CD4-positive, alpha-beta T cell treated with Interleukin-17A for 1 hour (primary cell): ENCODE results near the gene GPHN.
A peak's percentile ranks its signal among the peaks of the same experiment; 100 is the strongest.
"Not testable (repeated sequence)": the region's sequence is repeated elsewhere in the genome, so short reads cannot be mapped to it uniquely, and the experiment has no call there.

Source experiments
- DNase-seq: peaks from one replicate; pipeline ENCODE4 v3.0.0-alpha.2; 2020

Gene GPHN

DNA sequence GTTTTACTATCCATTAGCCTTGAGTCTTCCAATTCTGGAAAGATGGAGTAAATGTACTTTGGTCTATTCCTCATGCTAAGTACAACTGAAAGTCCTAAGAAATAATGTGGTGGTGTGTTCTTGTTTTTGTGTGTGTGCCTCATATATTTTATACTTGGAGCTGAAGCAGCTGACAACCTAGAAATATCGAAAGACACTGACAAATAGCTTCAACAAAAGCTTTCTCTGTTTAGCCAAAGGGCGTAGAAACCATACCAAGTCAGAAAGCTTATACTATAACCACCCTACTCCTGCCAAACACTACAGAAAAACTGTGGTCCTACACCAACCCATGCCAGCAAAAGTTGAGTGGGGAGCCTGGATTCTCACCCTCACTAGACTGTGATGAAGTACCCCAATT, 188.4 kb downstream of the GPHN start:
- DNase-seq, result no peak

DNA sequence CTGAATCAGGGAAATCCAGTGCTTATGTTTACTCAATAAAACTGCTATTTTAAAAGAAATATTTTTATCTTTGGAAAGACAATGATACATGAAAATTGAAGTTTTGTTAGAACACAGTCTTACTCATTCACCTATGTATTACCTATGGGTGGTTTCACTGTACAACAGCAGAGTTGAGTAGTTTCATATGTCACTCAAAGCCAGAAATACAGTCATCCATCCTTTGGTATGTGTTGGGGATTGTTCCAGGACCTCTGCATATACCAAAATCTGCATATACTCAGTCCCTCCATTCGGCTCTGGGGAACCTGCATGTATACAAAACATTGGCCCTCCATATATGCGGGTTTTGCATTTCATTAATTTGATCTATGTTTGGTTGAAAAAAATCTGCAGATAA, 190.6 kb downstream of the GPHN start:
- DNase-seq, result no peak

DNA sequence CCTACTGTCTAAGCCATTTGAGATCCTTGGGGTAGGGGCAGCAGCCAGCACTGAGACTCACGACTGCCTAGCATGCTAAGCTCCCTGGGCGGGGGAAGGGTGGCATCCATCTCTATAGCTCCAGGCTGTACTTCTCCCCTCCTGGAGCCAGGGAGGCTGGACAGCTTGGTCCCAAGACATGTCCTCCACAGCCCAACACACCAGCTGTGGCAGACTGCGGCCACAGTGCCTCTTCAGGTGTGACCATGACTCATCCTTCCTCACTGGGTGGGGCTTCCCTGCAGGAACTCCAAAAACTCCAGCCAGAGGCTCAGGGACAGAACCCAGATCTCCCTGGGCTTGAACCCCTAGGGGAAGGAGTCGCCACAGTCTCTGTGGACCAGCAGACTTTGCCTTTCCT, 193.9 kb downstream of the GPHN start:
- DNase-seq, result no peak

DNA sequence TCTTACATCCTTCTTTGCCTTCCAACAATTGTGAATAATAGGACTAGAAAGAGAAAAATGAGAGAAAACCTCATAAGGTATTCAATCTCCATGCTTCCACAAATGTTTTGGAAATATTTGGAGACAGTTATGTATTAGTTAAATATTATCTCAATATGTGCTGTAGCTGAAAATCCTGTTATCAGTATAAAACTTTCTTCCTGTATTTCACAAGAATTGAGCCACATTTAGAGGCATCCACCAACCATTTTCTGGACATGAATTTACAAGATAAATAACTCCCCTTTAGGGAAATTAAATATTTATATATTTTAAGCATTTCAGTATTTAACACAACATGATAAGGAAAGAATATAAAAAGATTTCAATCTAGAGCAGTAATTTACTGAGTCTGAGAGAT, 200.3 kb downstream of the GPHN start:
- no peak for DNase-seq

DNA sequence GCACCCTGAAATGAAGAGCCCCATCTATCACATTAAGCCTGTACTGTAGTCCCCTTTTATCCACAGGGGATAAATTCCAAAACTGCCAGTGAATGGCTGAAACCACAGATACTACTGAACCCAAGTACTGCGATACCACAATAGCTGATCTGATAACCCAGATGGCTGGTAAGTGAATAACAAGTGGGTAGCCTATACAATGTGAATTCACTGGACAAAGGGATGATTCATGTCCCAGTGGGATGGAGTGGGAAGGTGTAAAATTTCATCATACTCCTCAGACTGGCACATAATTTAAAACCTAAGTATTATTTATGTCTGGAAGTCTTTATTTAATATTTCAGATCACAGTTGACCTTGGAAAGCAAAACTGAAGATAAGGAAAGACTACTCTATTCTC, 201.3 kb downstream of the GPHN start:
- no peak for DNase-seq

DNA sequence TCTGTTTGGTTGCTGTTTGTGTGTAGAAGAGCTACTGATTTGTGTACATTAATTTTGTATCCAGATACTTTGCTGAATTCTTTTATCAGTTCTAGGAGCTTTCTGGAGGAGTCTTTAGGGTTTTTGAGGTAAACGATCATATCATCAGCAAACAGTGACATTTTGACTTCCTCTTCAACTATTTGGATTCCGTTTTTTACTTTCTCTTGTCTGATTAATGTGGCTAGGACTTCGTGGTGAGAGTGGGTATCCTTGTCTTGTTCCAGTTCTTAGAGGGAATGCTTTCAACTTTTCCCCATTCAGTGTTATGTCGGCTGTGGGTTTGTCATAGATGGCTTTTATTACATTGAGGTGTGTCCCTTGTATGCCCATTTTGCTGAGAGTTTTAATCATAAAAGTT, 206.3 kb downstream of the GPHN start:
- DNase-seq, result not testable (repeated sequence)

DNA sequence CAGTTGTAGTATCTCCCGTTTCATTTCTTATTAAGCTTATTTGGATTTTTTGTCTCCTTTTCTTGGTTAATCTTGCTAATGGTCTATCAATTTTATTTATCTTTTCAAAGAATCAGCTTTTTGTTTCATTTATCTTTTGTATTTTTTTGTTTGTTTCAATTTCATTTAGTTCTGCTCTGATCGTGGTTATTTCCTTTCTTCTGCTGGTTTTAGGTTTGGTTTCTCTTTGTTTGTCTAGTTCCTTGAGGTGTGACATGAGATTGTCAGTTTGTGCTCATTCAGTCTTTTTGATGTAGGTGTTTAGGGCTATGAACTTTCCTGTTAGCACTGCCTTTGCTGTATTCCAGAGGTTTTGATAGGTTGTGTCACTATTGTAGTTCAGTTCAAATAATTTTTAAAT, 207.4 kb downstream of the GPHN start:
- peak; percentile 1 for DNase-seq

DNA sequence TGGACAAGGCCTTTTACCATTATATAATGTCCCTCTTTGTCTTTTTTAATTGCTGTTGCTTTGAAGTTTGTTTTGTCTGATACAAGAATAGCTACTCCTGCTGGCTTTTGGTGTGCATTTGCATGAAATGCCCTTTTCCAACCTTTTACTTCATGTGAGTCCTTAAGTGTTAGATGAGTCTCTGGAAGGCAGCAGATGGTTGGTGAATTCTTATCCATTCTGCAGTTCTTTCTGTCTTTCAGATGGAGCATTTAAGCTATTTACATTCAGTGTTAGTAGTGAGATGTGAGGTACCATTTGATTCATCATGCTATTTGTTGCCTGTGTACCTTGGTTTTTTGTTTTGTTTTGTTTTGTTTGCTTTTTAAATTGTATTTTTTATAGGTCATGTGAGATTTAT, 208.3 kb downstream of the GPHN start:
- DNase-seq, result no peak

DNA sequence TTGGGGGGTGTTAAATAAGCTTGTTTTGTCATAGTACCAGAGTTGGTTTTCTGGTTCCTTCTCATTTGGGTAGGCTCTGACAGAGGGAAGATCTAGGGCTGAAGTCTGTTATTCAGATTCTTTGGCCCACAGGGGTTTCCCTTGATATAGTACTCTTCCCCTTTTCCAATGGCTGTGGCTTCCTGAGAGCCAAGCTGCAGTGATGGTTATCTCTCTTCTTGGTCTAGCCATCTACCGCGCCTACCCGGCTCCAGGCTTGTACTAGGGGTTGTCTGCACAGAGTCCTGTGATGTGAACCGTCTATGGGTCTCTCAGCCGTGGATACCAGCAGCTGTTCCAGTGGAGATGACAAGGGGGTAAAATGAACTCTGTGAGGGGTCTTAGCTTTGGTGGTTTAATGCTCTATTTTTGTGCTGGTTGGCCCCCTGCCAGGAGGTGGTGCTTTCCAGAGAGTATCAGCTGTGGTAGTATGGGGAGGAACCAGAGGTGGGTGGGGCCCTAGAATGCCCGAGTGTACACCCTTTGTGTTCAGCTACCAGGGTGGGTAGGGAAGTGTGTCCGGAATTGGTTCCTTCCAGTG, 209.7 kb downstream of the GPHN start:
- DNase-seq, result no peak

DNA sequence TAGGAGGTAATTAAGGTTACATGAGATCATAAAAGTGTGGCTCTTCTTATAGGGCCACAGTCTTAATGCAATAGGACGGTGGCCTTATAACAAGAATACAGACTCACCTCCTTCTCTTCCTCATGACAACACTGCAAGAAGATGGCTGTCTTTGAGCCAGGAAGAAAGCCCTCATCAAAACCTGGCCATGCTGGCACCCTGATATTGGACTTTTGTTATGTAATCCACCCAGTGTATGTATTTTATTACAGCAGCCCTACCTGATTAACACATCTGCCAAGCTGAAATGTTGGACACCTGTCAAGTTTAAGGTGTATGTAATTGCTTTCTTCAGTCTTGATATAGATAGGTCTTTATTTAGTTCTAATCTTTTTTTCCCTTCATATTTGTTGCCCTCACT, 217.0 kb downstream of the GPHN start:
- DNase-seq, result no peak

DNA sequence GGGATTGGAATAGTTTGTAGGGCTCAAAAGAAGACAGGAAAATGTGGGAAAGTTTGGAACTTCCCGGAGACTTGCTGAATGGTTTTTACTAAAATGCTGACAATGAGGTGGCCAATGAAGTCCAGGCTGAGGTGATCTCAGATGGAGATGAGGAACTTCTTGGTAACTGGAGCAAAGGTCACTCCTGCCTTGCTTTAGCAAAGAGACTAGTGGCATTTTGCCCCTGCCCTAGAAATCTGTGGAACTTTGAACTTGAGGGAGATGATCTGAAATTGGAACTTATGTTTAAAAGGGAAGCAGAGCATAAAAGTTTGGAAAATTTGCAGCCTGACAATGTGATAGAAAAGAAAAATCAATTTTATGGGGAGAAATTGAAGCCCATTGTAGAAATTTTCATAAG, 223.4 kb downstream of the GPHN start:
- DNase-seq, result not testable (repeated sequence)

DNA sequence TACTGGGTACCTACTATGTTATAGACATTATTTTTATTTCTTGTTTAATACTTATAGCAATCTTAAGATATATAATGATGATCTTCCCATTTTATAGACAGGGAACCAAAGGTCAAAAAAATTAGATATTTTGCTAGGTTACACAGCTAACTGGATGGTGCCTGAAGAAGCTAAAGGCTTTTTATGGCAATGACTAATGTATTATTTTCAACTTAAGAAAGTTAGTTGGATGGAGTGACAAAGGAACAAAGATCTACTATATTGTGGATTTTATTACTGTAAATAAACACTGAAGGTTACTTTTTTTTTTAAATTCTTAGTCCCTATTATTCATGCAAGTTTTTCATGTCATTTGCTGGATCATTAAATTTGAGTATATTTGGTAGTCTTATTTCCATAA, 227.9 kb downstream of the GPHN start:
- no peak for DNase-seq

DNA sequence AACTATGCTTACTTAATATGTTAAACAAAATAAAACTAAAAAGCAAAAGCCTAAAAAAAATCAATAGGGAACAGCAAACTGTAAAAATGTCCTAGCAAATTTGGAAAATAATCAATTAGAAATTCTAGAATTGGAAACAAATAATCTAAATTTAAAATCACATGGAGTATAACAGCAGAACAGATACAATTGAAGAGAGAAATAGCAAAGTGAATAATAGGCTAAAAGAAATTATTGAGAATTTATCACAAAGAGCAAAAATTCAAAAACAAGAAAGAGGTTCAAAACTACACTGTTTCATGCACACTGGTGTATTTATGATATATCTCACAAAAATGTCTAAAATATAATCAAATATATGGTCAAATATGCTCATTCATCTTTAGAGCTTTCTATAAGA, 231.9 kb downstream of the GPHN start:
- no peak for DNase-seq

DNA sequence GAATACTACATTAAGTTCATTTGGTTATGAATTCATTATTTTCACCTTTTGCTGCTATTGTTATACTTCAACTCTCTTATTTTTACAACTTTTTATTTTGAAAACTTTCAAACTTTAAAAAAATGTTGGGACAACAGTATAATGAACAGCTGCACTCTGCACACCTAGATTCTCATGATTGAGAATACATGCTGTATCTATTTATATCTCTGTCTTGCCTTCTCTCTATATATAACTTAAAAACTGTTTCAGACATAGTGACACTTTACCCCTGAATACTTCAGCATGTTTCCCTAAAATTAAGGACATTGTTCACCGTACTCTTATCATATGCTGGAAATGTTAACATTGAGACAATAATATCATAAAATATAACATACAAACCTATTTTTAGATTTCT, 237.1 kb downstream of the GPHN start:
- no peak for DNase-seq

DNA sequence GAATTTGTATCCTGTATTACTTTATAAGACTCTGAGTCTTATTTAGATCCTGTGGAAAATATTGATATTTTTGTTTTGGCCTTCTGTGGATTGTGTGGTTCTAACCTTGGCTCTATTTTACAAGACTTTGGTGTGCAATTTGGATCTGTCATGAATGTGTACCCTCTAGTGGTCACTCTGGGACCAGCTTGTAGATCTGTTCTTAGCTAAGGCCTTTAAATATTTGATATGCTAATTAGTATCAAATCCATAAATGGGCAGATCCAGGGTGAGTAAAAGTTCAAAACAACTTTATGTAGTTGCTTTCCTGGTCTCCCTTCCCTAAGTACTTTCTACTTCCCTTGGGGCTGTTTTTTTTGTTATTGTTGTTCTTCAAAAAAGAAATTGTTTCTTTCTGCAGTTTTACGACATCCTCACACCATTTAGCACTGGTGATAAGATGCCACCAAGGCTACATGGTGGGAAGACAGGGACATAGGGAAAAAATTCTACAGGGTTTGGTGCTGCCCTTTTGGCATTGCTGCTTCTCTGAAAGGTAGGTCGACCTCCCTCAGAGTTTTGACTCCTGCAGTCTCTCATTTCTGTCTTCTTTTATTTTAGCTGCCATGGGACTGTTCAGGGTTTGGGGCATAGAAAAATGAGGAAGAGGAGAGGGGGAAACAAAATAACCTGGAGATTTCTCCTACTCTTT, 238.5 kb downstream of the GPHN start:
- peak; percentile 9 for DNase-seq

DNA sequence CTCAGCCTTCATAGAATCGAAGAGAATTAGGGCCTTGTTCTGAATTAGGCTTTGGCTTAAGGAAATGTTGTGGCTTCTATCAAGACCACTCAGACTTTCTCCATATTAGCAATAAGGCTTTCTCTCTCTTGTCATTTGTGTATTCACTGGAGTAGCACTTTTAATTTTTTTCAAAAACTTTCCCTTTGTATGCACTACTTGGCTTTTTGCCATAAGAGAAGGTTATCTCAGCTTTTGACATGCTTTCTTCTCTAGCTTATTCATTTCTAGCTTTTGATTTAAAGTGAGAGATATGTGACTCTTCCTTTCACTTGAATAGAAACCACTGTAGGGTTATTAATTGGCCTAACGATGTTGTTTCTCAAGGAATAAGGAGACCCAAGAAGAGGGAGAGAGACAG, 244.2 kb downstream of the GPHN start:
- no peak for DNase-seq

DNA sequence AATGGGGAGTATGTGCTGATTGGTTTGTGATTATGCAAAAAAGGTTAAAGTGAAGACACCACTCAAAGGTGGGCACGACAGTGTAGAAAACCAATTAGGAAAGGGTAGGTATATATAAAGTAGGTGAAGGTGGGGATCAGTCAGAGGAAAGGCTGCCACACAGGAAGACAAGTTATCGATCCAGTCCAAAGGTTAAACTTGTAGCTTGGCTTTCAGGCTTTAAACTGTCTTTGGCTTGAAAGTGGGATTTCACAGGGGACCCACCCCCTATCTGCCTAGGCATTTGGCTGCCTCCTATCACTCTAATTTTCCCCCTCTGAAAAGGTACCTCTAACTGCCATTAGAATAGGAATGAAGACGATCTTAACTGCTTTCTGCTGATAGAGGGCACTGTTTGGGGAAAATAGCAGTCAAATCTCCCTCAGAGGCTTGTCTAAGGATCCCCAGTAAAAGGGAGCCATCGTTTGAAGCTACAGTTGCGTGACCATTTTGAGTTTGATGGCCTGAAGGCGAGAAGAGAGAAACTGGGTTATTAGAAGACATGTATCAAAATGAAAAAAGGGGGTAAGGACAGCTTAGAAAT, 250.2 kb downstream of the GPHN start:
- no peak for DNase-seq

DNA sequence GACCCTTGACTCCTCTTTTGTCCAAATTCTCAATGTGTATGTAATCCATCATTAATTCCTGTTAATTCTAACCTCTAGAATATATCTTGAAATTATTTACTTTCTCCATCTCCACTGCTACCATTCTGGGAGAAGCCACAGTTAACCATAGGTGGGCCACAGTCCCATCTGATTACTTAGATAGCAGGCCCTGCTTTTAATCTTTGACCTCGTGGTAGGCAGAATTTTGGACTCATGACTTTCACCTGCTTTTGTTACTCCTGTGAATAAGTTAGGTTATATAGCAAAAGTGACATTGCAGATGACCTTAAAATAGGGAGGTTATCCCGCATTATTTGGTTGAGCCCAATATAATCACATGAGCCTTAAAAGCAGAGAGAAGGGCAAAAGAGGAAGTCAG, 264.2 kb downstream of the GPHN start:
- no peak for DNase-seq

DNA sequence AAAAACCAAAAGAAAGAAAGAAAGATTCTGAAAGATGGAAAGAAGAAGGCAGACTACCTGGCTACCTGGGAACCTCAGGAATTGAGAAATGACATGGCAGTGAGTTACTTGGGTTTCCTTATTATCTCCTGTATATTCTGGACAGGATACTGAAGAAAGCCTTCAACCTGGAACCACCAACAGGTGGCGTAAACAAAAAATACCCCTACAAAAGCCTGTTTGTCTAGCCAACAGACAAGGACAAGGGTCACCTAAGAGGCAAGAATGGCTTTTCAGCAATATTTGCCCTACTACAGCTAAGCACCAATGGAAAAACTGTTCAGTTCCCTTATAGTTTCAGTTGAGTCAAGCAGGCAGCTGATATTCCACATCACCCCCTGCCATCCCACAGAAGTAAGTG, 274.9 kb downstream of the GPHN start:
- no peak for DNase-seq

DNA sequence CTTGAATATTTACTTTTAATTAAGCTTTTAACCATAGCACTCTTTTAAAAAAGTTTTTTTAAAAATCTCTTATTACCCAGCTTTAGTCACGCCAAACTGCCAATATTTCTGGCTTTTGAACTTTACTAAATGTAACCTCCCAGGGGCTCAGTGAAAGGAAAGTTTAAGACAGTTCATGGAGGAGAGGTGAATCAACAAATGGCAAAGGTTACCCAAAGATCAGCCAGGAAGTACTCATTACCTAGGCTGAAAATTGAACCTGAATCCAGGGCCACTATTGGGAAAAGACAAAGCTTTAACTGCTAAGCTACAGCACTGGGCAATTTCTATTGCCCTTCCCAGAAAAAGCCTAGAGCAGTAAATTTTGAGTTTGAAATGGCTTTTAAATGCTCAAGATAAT, 282.2 kb downstream of the GPHN start:
- DNase-seq, result no peak

DNA sequence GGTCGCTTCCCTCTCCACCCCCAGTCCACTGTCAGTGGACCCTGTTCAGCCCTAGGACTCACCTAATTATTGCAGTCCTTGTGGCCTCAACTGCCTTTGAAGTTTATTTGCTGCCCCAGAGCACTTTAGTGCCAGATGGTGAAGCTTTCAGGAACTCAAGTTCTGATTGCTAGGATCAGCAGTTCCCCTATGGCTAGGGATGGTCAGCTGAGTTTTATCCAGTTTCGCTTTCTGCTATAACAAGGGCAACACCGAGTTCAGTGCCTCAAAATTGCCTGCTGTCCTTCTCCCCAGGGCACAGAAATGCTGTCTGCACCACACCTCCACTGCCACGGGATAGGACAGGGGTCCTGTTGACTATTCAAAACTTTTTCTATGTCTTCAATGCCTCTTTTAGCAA, 295.0 kb downstream of the GPHN start:
- DNase-seq, result no peak

DNA sequence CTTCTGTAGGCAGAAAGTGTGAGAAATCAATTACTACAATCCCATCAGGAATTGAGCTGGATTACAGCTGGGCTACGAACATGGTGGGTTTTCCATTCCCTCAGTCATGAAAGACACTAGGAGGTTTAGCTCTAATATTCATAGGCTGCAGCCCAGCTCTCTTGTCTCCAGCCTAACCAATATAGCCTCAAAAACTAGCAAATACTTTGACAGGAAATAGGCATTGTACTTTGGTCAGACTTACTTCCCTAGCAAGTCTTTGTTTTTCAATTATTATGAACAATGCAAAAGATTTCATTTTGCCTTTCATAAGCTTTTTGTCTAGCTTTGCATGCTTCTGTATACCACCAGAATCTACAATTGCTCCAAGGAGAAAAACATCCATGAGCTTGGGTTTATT, 296.2 kb downstream of the GPHN start:
- DNase-seq, result no peak

DNA sequence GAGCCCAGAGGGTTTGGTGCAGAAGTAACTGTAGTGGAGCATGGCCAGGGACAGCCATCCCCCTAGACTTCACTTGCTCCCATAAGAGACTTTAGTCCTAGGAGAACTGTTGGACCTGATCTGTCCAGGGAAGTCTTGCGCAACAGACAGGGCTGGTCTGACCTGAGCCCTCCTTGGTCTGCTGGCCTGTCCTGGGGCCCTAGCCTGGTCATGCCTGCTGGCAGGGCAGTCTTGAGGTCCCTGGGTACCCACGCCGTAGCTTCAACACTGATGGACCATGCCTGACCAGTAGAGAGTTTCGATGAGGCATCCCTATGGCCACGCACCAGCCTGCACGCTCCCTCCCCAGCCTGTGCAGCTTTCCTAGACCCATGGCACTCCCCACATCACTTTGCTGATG, 305.7 kb downstream of the GPHN start:
- DNase-seq, result no peak

DNA sequence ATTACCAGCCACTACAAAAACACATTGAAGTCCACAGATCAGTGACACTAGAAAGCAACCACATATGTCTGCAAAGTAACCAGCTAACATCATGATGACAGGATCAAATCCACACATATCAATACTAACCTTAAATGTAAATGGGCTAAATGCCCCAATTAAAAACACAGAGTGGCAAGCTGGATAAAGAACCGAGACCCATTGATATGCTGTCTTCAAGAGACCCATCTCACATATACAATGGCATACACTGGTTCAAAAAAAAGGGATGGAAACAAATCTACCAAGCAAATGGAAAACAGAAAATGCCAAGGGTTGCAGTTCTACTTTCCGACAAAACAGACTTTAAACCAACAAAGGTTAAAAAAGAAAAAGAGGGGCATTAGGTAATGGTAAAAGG, 307.7 kb downstream of the GPHN start:
- no peak for DNase-seq

DNA sequence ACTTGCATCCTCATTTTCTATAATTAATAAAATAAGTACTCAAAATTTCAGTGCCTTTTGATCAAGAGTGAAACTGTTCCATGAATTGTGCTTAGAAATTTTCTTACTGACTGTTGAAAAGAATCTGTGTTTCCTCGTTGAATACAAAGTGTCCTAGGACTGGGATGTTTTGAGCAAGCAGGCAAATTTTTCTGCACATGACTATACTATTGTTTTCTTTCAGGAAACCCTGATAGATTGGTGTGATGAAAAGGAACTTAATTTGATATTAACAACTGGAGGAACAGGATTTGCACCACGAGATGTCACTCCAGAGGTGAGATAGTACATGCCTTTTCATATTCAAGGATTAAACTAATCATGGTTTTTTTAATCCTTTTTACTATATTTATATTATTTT, 316.3 kb downstream of the GPHN start:
- no peak for DNase-seq
